H1 (cell line): ENCODE results near the gene PLCL1. TPM values are rescaled to one million over a fixed set of nuclear protein-coding genes. Genes with fewer than 3 reads are reported as not detected.

Experiments used
- CTCF ChIA-PET: fragments of 300-600 bp; sonication (Branson Sonifier 250); formaldehyde crosslinking; loops from one replicate; lab custom pipeline; 2021; ENCODE audit not compliant: partially characterized antibody; lab: Charles Lee
- POLR2A ChIA-PET: fragments of 300-600 bp; sonication (Branson Sonifier 250); formaldehyde crosslinking; loops from one replicate; lab custom pipeline; 2021; ENCODE audit warnings: inconsistent platforms; ENCODE audit not compliant: partially characterized antibody; lab: Charles Lee
- DNase-seq, 2 experiments: peaks; one replicate each; pipeline versions ENCODE4 v3.0.0 to v3.0.0-alpha.2; 2010 to 2022; ENCODE audit warnings: low spot score in 2 of 2, low read depth in 1 of 2, mixed read lengths in 1 of 2
- FAIRE-seq: peaks from 2 replicates; lab custom pipeline; 2011; peaks lifted over from hg19 to GRCh38; lab: Jason Lieb, UNC
- H2AFZ ChIP-seq: 2 replicates; pipeline ENCODE4 v1.8.1; 2012; ENCODE audit warnings: low read length, inconsistent platforms
- H2AK5ac ChIP-seq: 2 replicates; pipeline ENCODE4 v1.6.1; 2013; ENCODE audit warnings: low read depth, low read length
- H2BK120ac ChIP-seq: replicated peaks from 2 replicates; pipeline ENCODE3; 2013; ENCODE audit warnings: low read depth, low read length, inconsistent platforms
- H2BK12ac ChIP-seq: 2 replicates; pipeline ENCODE4 v1.6.1; 2013; ENCODE audit warnings: low read depth, low read length
- H2BK15ac ChIP-seq: 2 replicates; pipeline ENCODE4 v1.6.1; 2013; ENCODE audit warnings: low read length
- H2BK20ac ChIP-seq: 2 replicates; pipeline ENCODE4 v1.6.1; 2013; ENCODE audit warnings: low read length
- H2BK5ac ChIP-seq: 2 replicates; pipeline ENCODE4 v1.6.1; 2013; ENCODE audit warnings: low read depth, low read length
- H3K14ac ChIP-seq: 2 replicates; pipeline ENCODE4 v1.6.1; 2013; ENCODE audit warnings: inconsistent platforms; ENCODE audit not compliant: insufficient read length
- H3K18ac ChIP-seq: 2 replicates; pipeline ENCODE4 v1.6.1; 2013; ENCODE audit warnings: low read length; ENCODE audit errors: extremely low read depth
- H3K23ac ChIP-seq: 2 replicates; pipeline ENCODE4 v1.6.1; 2013; ENCODE audit warnings: inconsistent platforms; ENCODE audit not compliant: insufficient read length
- H3K23me2 ChIP-seq: 2 replicates; pipeline ENCODE4 v1.6.1; 2013; ENCODE audit warnings: low read depth, low read length
- H3K27ac ChIP-seq: 2 replicates; pipeline ENCODE4 v1.6.1; 2011; ENCODE audit warnings: low read depth, low read length, inconsistent platforms
- H3K27me3 ChIP-seq, 4 experiments: replicated peaks in 1 of 4; 1 replicate in 1 of 4; 2 replicates in 3 of 4; pipeline versions ENCODE4 v1.6.1 to v1.8.1; 2011 to 2013; ENCODE audit warnings: low read length in 3 of 4, mild to moderate bottlenecking in 3 of 4, inconsistent platforms in 2 of 4, mixed read lengths in 2 of 4, moderate library complexity in 1 of 4; ENCODE audit not compliant: control insufficient read depth in 3 of 4, insufficient read depth in 3 of 4; ENCODE audit errors: extremely low read depth in 1 of 4
- H3K36me3 ChIP-seq, 4 experiments: 2 replicates each; pipeline versions ENCODE4 v1.6.1 to v1.8.1; 2011 to 2013; ENCODE audit warnings: mild to moderate bottlenecking in 4 of 4, low read length in 3 of 4, moderate library complexity in 2 of 4, control low read depth in 1 of 4, inconsistent platforms in 1 of 4; ENCODE audit not compliant: insufficient read depth in 4 of 4, control insufficient read depth in 2 of 4
- H3K4ac ChIP-seq: replicated peaks from 2 replicates; pipeline ENCODE3; 2013; ENCODE audit warnings: low read length, low read depth, mixed read lengths, inconsistent platforms; ENCODE audit not compliant: insufficient read length
- H3K4me1 ChIP-seq, 4 experiments: replicated peaks in 1 of 4; 1 replicate in 1 of 4; 2 replicates in 3 of 4; pipeline versions ENCODE4 v1.6.1 to v1.8.1; 2011 to 2013; ENCODE audit warnings: low read length in 3 of 4, inconsistent platforms in 2 of 4, mixed read lengths in 1 of 4; ENCODE audit not compliant: insufficient read depth in 4 of 4, control insufficient read depth in 3 of 4
- H3K4me2 ChIP-seq, 2 experiments: 2 replicates each; pipeline versions ENCODE4 v1.6.1 to v1.8.1; 2011 to 2013; ENCODE audit warnings: low read depth in 2 of 2, low read length in 2 of 2, control low read depth in 1 of 2, inconsistent platforms in 1 of 2, mild to moderate bottlenecking in 1 of 2; ENCODE audit not compliant: insufficient read depth in 1 of 2
- H3K4me3 ChIP-seq, 4 experiments: fragments of 200-600, 300-600 bp in 1 of 4; sonication (generic), shearing (Covaris generic), sonication (Bioruptor Twin) in 1 of 4; 2 replicates each; pipeline versions ENCODE4 v1.5.1 to v1.8.1; 2011 to 2016; ENCODE audit warnings: low read length in 4 of 4, low read depth in 3 of 4, control low read depth in 2 of 4, inconsistent platforms in 2 of 4, mild to moderate bottlenecking in 2 of 4, mixed read lengths in 1 of 4, moderate library complexity in 1 of 4; ENCODE audit not compliant: insufficient read depth in 2 of 4; ENCODE audit errors: extremely low read depth in 1 of 4
- H3K56ac ChIP-seq: replicated peaks from 2 replicates; pipeline ENCODE3; 2013; ENCODE audit warnings: low read depth, mild to moderate bottlenecking, mixed read lengths, low read length, inconsistent platforms; ENCODE audit not compliant: insufficient read length
- H3K79me1 ChIP-seq: 2 replicates; pipeline ENCODE4 v1.6.1; 2013; ENCODE audit warnings: low read depth, low read length, control low read depth
- H3K79me2 ChIP-seq, 2 experiments: 2 replicates each; pipeline versions ENCODE4 v1.6.1 to v1.8.1; 2012 to 2013; ENCODE audit warnings: low read length in 2 of 2, mild to moderate bottlenecking in 2 of 2, inconsistent platforms in 1 of 2; ENCODE audit not compliant: insufficient read depth in 2 of 2, control insufficient read depth in 1 of 2
- H3K9ac ChIP-seq, 4 experiments: replicated peaks in 1 of 4; 1 replicate in 1 of 4; 2 replicates in 3 of 4; pipeline versions ENCODE4 v1.6.1 to v1.8.1; 2011 to 2013; ENCODE audit warnings: low read depth in 3 of 4, low read length in 3 of 4, control low read depth in 2 of 4, mild to moderate bottlenecking in 2 of 4, moderate library complexity in 2 of 4, inconsistent platforms in 1 of 4; ENCODE audit errors: extremely low read depth in 1 of 4
- H3K9me3 ChIP-seq, 2 experiments: 2 replicates each; pipeline versions ENCODE4 v1.6.1 to v1.8.1; 2012 to 2013; ENCODE audit warnings: mild to moderate bottlenecking in 2 of 2, moderate library complexity in 2 of 2, control low read depth in 1 of 2, inconsistent platforms in 1 of 2, low read depth in 1 of 2, low read length in 1 of 2, mixed read lengths in 1 of 2; ENCODE audit not compliant: insufficient read depth in 2 of 2
- H4K20me1 ChIP-seq, 2 experiments: replicated peaks in 1 of 2; 2 replicates each; pipeline versions ENCODE3 to v1.8.1; 2011 to 2013; ENCODE audit warnings: inconsistent platforms in 2 of 2, low read length in 2 of 2, mild to moderate bottlenecking in 1 of 2; ENCODE audit not compliant: insufficient read depth in 2 of 2, control insufficient read depth in 1 of 2
- H4K5ac ChIP-seq: 2 replicates; pipeline ENCODE4 v1.6.1; 2013; ENCODE audit warnings: low read length, low read depth, mixed read lengths, inconsistent platforms; ENCODE audit not compliant: insufficient read length
- H4K8ac ChIP-seq: 2 replicates; pipeline ENCODE4 v1.8.0; 2013; ENCODE audit warnings: mild to moderate bottlenecking, moderate library complexity, low read length, inconsistent platforms; ENCODE audit not compliant: insufficient read depth; ENCODE audit errors: extremely low read depth
- H4K91ac ChIP-seq: replicated peaks from 2 replicates; pipeline ENCODE3; 2013; ENCODE audit warnings: low read length, mixed read lengths, inconsistent platforms; ENCODE audit not compliant: insufficient read length
- CBX8 ChIP-seq: fragments of 300-800, 300-1000 bp; sonication (generic); IDR thresholded peaks from 2 replicates; pipeline ENCODE4 v1.7.1; 2016; ENCODE audit warnings: low read depth, low read length, borderline replicate concordance
- CHD1 ChIP-seq: IDR thresholded peaks from 2 replicates; pipeline ENCODE4 v1.6.1; 2012; ENCODE audit warnings: low read depth, low read length, improper control_type of control experiment
- CTBP2 ChIP-seq: IDR thresholded peaks from 2 replicates; pipeline ENCODE4 v1.7.0; 2011; ENCODE audit warnings: borderline replicate concordance, mild to moderate bottlenecking, moderate library complexity, mixed read lengths, low read length; ENCODE audit not compliant: insufficient read depth, insufficient read length
- EGR1 ChIP-seq: IDR thresholded peaks from 2 replicates; pipeline ENCODE4 v1.6.1; 2011; ENCODE audit warnings: low read depth, low read length, borderline replicate concordance
- JUN ChIP-seq: IDR thresholded peaks from 2 replicates; pipeline ENCODE4 v1.6.1; 2011; ENCODE audit warnings: low read depth, mild to moderate bottlenecking, improper control_type of control experiment, low read length
- PHF8 ChIP-seq: fragments of 200-600 bp; sonication (generic); conservative IDR thresholded peaks from 2 replicates; pipeline ENCODE4 v1.7.1; 2012; ENCODE audit warnings: low read depth, mild to moderate bottlenecking, inconsistent platforms, low read length, moderate library complexity
- RAD21 ChIP-seq, 2 experiments: IDR thresholded peaks in 1 of 2; conservative IDR thresholded peaks in 1 of 2; 2 replicates each; pipeline ENCODE4 v1.6.1; 2011; ENCODE audit warnings: low read depth in 2 of 2, low read length in 2 of 2, improper control_type of control experiment in 1 of 2, inconsistent platforms in 1 of 2, mild to moderate bottlenecking in 1 of 2, moderate library complexity in 1 of 2
- SAP30 ChIP-seq: fragments of 300-600 bp; sonication (generic); IDR thresholded peaks from 2 replicates; pipeline ENCODE4 v1.7.1; 2012; ENCODE audit warnings: low read length, moderate library complexity, mild to moderate bottlenecking, inconsistent platforms; ENCODE audit not compliant: insufficient read depth, insufficient replicate concordance
- SRF ChIP-seq: IDR thresholded peaks from 2 replicates; pipeline ENCODE4 v1.6.1; 2011; ENCODE audit warnings: mild to moderate bottlenecking, low read depth, low read length, moderate library complexity
- WGBS, 2 experiments: shearing (Covaris generic) in 1 of 2; methylation state at CpG; one replicate each; pipeline versions ENCODE4 v1.1.6 to v1.1.7; 2013 to 2015; ENCODE audit warnings: low lambda C conversion rate in 2 of 2, mixed read lengths in 2 of 2, inconsistent platforms in 1 of 2, low coverage in 1 of 2, missing lambda C conversion rate in 1 of 2; ENCODE audit not compliant: insufficient replicate concordance in 2 of 2, insufficient coverage in 1 of 2, insufficient read length in 1 of 2; ENCODE audit errors: extremely low coverage in 1 of 2, missing lambda C conversion rate in 1 of 2; 5-methylcytosine and 5-hydroxymethylcytosine counted together
- polyA plus RNA-seq, 7 experiments: library from polyadenylated mRNA; depleted of rRNA in 3 of 7; stranded (reverse) in 5 of 7; unstranded in 2 of 7; fragments of >200 nt in 5 of 7; fragments of 200-250 nt in 2 of 7; gene quantifications; 1 replicate in 5 of 7; 2 replicates in 1 of 7; 4 replicates in 1 of 7; pipeline versions ENCODE4 v1.2.1 to v1.2.3, GENCODE V29; 2011 to 2013; ENCODE audit warnings: missing spikeins in 2 of 7, mixed read lengths in 2 of 7
- total RNA-seq: library from RNA; stranded (reverse); fragmentation: NEBNext Ultra II Directional; extraction: Animal tissue kit (Norgen Biotek cat#: 25700); gene quantifications from 2 replicates; pipeline ENCODE4 v1.2.1, GENCODE V29; 2021
- TF ChIP-seq, protein P1 (sequence below): IDR thresholded peaks from 2 replicates; pipeline ENCODE4 v1.6.1; 2012; ENCODE audit warnings: inconsistent platforms

The PLCL1 gene
- total and polyA plus RNA-seq, 2 of the 8 experiments (the other 6 are each of a cell fraction or from before 2014, with no cell fraction given) = not detected

DNA sequence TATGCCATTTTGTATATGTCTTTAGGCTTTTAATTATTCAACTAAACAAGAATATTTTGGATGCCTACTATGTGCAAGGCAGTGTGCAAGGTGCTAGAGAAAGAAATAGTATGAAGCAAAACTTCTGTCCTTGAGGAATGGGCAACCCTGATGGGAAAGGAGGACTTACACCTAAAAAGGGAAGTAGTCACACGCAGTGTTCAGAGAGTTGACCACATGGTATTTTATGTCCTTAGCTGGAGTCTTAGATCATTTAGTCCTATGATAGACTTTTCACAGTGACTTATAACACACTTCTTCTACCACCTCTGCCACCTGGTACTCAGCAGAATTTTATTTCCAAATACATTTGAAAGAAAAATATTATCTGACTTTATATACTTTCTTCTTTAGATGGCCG, 291.6 kb downstream of the PLCL1 start:
- no peak overlapping the region for H2AK5ac ChIP-seq
- WGBS, 2 experiments = 89% methylated on average over 2 of the region's 2 CpGs; no CpG with 5 or more reads in 1 of the 2 experiments
- H3K36me3 ChIP-seq = no peaks in the 10 kb centered on the region
- H3K27me3 ChIP-seq = no peaks in the 10 kb centered on the region
- no peak overlapping the region for H3K14ac ChIP-seq
- no peak overlapping the region for H2AFZ ChIP-seq
- no peak overlapping the region for H2BK5ac ChIP-seq
- no peak overlapping the region for H4K8ac ChIP-seq
- no peaks in the 10 kb centered on the region for H3K9me3 ChIP-seq
- ChIA-PET POLR2A (no interaction called here), CTCF (interaction anchor here (0.8 to 1.0 kb wide), 2 partner anchors 30 to 258 kb away, joined by 3 read pairs; no protein-coding TSS in a partner anchor)
- H3K4ac ChIP-seq = no peak overlapping the region
- H3K18ac ChIP-seq = no peak overlapping the region
- H4K5ac ChIP-seq = no peak overlapping the region
- no peaks in the 10 kb centered on the region; the same call in 1 of the 2 replicates for H3K23me2 ChIP-seq
- H3K56ac ChIP-seq = no peak overlapping the region
- peaks cover 0 to 2% of the 10 kb centered on the region in 2 experiments for H4K20me1 ChIP-seq
- no peak overlapping the region for H2BK15ac ChIP-seq
- no peak overlapping the region for H4K91ac ChIP-seq
- H3K79me1 ChIP-seq = no peaks in the 10 kb centered on the region
- no peak overlapping the region for H2BK12ac ChIP-seq
- H2BK20ac ChIP-seq = no peak overlapping the region
- no peaks in the 10 kb centered on the region for H3K4me1 ChIP-seq
- H3K4me3 ChIP-seq = no peak overlapping the region
- H3K23ac ChIP-seq = no peak overlapping the region
- H3K27ac ChIP-seq = no peak overlapping the region
- H3K9ac ChIP-seq = no peak overlapping the region
- H3K79me2 ChIP-seq = no peaks in the 10 kb centered on the region
- FAIRE-seq (no peak), DNase-seq (no peak)
- no peak overlapping the region for H3K4me2 ChIP-seq
- no peak overlapping the region for H2BK120ac ChIP-seq
- TF ChIP-seq, protein P1, sequence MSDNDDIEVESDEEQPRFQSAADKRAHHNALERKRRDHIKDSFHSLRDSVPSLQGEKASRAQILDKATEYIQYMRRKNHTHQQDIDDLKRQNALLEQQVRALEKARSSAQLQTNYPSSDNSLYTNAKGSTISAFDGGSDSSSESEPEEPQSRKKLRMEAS = no peak
- TF ChIP-seq EGR1 (no peak), SRF (no peak), CTBP2 (no peak), CBX8 (no peak), CHD1 (no peak), JUN (no peak), RAD21 (IDR thresholded peaks at IDR 0.05 in 1 of 2, conservative IDR thresholded peaks at IDR 0.05 in 1 of 2; ENCODE audit: low read depth in 2 of 2, low read length in 2 of 2) (no peak), SAP30 (no peak), PHF8 (no peak)
